WTC11 (cell line): Measurements from ENCODE around the gene SLC2A6.

Experiments used
- CREM ChIP-seq: sonication (generic); formaldehyde crosslinking; IDR thresholded peaks from 2 replicates; pipeline ENCODE4 v1.8.1; 2022; ENCODE audit warnings: mild to moderate bottlenecking, missing genetic modification reagents, moderate library complexity
- FOXP1 ChIP-seq: sonication (generic); formaldehyde crosslinking; IDR thresholded peaks from 2 replicates; pipeline ENCODE4 v1.8.0; 2022; ENCODE audit warnings: missing genetic modification reagents, mild to moderate bottlenecking, moderate library complexity, borderline replicate concordance
- IRF2 ChIP-seq: sonication (generic); formaldehyde crosslinking; IDR thresholded peaks from 2 replicates; pipeline ENCODE4 v1.8.0; 2022; ENCODE audit warnings: low read depth, missing genetic modification reagents, borderline replicate concordance
- JUN ChIP-seq: sonication (generic); formaldehyde crosslinking; IDR thresholded peaks from 2 replicates; pipeline ENCODE4 v1.8.0; 2023; ENCODE audit warnings: mild to moderate bottlenecking, missing genetic modification reagents
- NFATC4 ChIP-seq: fragments of 250-450 bp; sonication (Bioruptor Pico); IDR thresholded peaks from 2 replicates; pipeline ENCODE4 v1.9.0; 2021; ENCODE audit warnings: mild to moderate bottlenecking
- NFE2L1 ChIP-seq: sonication (generic); formaldehyde crosslinking; IDR thresholded peaks from 2 replicates; pipeline ENCODE4 v1.8.1; 2023; ENCODE audit warnings: missing genetic modification reagents
- SP1 ChIP-seq: sonication (generic); formaldehyde crosslinking; conservative IDR thresholded peaks from 2 replicates; pipeline ENCODE4 v1.8.1; 2022; ENCODE audit warnings: missing genetic modification reagents
- TEAD4 ChIP-seq: sonication (generic); formaldehyde crosslinking; IDR thresholded peaks from 2 replicates; pipeline ENCODE4 v1.8.0; 2022; ENCODE audit warnings: mild to moderate bottlenecking, missing genetic modification reagents
- ZNF138 ChIP-seq: sonication (generic); formaldehyde crosslinking; conservative IDR thresholded peaks from 2 replicates; pipeline ENCODE4 v1.8.1; 2022; ENCODE audit warnings: mild to moderate bottlenecking, moderate library complexity, missing genetic modification reagents
- TF ChIP-seq, protein P1 (sequence below): fragments of 200-600 bp; IDR thresholded peaks from 2 replicates; pipeline ENCODE4 v1.8.0; 2022; ENCODE audit warnings: antibody characterized with exemption
- TF ChIP-seq, protein P2 (sequence below): sonication (generic); formaldehyde crosslinking; IDR thresholded peaks from 2 replicates; pipeline ENCODE4 v1.8.0; 2022; ENCODE audit warnings: mild to moderate bottlenecking, missing genetic modification reagents
- TF ChIP-seq, protein P3 (sequence below): sonication (generic); formaldehyde crosslinking; IDR thresholded peaks from 2 replicates; pipeline ENCODE4 v1.8.0; 2023; ENCODE audit warnings: missing genetic modification reagents, mild to moderate bottlenecking, borderline replicate concordance
- TF ChIP-seq, protein P4 (sequence below): sonication (generic); formaldehyde crosslinking; IDR thresholded peaks from 2 replicates; pipeline ENCODE4 v1.8.1; 2023; ENCODE audit warnings: mild to moderate bottlenecking, missing genetic modification reagents, moderate library complexity
- TF ChIP-seq, protein P5 (sequence below): sonication (generic); formaldehyde crosslinking; IDR thresholded peaks from 2 replicates; pipeline ENCODE4 v1.8.0; 2022; ENCODE audit warnings: mild to moderate bottlenecking, missing genetic modification reagents

DNA sequence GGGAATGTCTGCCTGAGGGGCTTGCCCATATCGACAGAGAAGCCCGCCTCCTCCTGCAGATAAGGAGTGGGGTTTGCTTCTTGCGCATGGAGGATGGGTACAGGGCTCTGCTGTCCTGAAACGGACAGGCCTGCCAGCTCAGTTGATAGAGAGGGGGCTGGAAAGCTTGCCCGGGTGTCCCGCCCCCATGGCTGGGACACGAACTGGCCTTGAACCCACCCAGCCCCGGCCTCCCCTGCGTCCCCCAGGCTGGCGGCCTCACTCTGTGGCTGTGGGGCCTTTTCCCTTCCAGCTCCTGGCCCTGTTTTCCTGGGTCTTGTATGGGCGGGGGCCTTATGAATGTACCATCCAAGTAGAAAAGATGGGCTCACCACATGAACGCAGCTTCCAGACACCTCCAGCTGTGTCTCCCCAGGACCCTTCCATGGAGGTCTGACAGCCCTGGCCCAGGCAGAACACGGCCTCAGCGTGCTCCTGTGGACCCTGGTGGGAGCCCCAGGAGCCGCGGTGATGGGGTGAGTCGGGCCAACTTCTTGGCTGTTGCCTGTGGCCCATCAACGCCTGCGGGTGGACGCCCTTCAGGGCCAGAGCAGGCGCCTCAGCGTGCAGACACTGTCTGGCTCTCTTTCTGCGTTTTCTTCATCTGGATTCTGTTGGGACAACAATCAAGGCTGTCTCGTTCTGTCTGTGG, 15.9 kb upstream of the SLC2A6 start:
- TF ChIP-seq, protein P1, sequence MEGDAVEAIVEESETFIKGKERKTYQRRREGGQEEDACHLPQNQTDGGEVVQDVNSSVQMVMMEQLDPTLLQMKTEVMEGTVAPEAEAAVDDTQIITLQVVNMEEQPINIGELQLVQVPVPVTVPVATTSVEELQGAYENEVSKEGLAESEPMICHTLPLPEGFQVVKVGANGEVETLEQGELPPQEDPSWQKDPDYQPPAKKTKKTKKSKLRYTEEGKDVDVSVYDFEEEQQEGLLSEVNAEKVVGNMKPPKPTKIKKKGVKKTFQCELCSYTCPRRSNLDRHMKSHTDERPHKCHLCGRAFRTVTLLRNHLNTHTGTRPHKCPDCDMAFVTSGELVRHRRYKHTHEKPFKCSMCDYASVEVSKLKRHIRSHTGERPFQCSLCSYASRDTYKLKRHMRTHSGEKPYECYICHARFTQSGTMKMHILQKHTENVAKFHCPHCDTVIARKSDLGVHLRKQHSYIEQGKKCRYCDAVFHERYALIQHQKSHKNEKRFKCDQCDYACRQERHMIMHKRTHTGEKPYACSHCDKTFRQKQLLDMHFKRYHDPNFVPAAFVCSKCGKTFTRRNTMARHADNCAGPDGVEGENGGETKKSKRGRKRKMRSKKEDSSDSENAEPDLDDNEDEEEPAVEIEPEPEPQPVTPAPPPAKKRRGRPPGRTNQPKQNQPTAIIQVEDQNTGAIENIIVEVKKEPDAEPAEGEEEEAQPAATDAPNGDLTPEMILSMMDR, result no peak
- TF ChIP-seq, protein P2, sequence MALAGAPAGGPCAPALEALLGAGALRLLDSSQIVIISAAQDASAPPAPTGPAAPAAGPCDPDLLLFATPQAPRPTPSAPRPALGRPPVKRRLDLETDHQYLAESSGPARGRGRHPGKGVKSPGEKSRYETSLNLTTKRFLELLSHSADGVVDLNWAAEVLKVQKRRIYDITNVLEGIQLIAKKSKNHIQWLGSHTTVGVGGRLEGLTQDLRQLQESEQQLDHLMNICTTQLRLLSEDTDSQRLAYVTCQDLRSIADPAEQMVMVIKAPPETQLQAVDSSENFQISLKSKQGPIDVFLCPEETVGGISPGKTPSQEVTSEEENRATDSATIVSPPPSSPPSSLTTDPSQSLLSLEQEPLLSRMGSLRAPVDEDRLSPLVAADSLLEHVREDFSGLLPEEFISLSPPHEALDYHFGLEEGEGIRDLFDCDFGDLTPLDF, result no peak
- TF ChIP-seq JUN (CRISPR knock-in tag), result no peak
- TF ChIP-seq IRF2, result no peak
- no peak for TF ChIP-seq TEAD4 (CRISPR knock-in tag)
- TF ChIP-seq, protein P3, sequence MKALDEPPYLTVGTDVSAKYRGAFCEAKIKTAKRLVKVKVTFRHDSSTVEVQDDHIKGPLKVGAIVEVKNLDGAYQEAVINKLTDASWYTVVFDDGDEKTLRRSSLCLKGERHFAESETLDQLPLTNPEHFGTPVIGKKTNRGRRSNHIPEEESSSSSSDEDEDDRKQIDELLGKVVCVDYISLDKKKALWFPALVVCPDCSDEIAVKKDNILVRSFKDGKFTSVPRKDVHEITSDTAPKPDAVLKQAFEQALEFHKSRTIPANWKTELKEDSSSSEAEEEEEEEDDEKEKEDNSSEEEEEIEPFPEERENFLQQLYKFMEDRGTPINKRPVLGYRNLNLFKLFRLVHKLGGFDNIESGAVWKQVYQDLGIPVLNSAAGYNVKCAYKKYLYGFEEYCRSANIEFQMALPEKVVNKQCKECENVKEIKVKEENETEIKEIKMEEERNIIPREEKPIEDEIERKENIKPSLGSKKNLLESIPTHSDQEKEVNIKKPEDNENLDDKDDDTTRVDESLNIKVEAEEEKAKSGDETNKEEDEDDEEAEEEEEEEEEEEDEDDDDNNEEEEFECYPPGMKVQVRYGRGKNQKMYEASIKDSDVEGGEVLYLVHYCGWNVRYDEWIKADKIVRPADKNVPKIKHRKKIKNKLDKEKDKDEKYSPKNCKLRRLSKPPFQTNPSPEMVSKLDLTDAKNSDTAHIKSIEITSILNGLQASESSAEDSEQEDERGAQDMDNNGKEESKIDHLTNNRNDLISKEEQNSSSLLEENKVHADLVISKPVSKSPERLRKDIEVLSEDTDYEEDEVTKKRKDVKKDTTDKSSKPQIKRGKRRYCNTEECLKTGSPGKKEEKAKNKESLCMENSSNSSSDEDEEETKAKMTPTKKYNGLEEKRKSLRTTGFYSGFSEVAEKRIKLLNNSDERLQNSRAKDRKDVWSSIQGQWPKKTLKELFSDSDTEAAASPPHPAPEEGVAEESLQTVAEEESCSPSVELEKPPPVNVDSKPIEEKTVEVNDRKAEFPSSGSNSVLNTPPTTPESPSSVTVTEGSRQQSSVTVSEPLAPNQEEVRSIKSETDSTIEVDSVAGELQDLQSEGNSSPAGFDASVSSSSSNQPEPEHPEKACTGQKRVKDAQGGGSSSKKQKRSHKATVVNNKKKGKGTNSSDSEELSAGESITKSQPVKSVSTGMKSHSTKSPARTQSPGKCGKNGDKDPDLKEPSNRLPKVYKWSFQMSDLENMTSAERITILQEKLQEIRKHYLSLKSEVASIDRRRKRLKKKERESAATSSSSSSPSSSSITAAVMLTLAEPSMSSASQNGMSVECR (CRISPR knock-in tag), result no peak
- no peak for TF ChIP-seq CREM (CRISPR knock-in tag)
- TF ChIP-seq, protein P4, sequence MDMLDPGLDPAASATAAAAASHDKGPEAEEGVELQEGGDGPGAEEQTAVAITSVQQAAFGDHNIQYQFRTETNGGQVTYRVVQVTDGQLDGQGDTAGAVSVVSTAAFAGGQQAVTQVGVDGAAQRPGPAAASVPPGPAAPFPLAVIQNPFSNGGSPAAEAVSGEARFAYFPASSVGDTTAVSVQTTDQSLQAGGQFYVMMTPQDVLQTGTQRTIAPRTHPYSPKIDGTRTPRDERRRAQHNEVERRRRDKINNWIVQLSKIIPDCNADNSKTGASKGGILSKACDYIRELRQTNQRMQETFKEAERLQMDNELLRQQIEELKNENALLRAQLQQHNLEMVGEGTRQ (CRISPR knock-in tag), result no peak
- TF ChIP-seq, protein P5, sequence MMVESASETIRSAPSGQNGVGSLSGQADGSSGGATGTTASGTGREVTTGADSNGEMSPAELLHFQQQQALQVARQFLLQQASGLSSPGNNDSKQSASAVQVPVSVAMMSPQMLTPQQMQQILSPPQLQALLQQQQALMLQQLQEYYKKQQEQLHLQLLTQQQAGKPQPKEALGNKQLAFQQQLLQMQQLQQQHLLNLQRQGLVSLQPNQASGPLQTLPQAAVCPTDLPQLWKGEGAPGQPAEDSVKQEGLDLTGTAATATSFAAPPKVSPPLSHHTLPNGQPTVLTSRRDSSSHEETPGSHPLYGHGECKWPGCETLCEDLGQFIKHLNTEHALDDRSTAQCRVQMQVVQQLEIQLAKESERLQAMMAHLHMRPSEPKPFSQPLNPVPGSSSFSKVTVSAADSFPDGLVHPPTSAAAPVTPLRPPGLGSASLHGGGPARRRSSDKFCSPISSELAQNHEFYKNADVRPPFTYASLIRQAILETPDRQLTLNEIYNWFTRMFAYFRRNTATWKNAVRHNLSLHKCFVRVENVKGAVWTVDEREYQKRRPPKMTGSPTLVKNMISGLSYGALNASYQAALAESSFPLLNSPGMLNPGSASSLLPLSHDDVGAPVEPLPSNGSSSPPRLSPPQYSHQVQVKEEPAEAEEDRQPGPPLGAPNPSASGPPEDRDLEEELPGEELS, result no peak
- TF ChIP-seq NFE2L1 (CRISPR knock-in tag), result no peak
- no peak for TF ChIP-seq ZNF138 (CRISPR knock-in tag)
- no peak for TF ChIP-seq NFATC4
- no peak for TF ChIP-seq SP1 (CRISPR knock-in tag)
- TF ChIP-seq FOXP1, result no peak
